ENCODE measurements around the gene SUSD5.

DNA sequence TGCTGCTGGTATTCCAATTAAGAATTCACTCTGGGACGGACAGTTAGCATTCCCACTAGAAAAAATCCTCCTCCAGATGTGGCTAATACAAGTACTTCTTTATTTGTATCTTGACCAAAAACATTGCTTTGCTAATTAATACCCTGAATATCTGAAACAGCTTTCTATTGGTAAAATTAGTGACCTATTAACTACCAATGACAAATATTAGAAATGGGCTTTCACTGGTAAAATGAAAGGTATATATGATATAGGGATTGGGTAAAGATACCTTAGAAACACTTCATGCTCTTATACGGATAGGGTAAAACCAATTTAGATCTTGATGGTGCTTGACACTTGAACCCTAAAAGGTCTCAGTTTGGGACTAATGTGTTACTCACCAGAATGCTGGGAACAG, 52.5 kb downstream of the SUSD5 start:
- TF ChIP-seq CTCF (IDR thresholded peaks at IDR 0.05) = no peak
- no peak for TF ChIP-seq POLR2A (IDR thresholded peaks at IDR 0.05)

Measured in adrenal gland (tissue), 5 donors.